Spleen (tissue), 11 donors: ENCODE data around the gene MAP1LC3B. TPM values are rescaled to one million over a fixed set of nuclear protein-coding genes. Genes with fewer than 3 reads are reported as not detected.
A peak's percentile ranks its signal among the peaks of the same experiment; 100 is the strongest.
"Not testable (repeated sequence)": the region's sequence is repeated elsewhere in the genome, so short reads cannot be mapped to it uniquely, and the experiment has no call there.

Experiments
- DNase-seq: peaks from one replicate; pipeline ENCODE4 v3.0.0-alpha.2; 2020
- H3K27ac ChIP-seq, 8 donors: fragments of 200-600 bp; sonication (generic) in 7 of 8; 1 replicate in 4 of 8; 2 replicates in 4 of 8; pipeline versions ENCODE4 v1.5.0 to v1.8.0; 2016 to 2021; ENCODE audit warnings: inconsistent platforms in 4 of 8, mild to moderate bottlenecking in 4 of 8, moderate library complexity in 1 of 8
- H3K27me3 ChIP-seq, 7 donors: fragments of 200-600 bp; sonication (generic) in 6 of 7; replicated peaks in 1 of 7; 1 replicate in 4 of 7; 2 replicates in 3 of 7; pipeline versions ENCODE4 v1.5.0 to v1.8.0; 2016 to 2021; ENCODE audit warnings: inconsistent platforms in 3 of 7, mild to moderate bottlenecking in 1 of 7
- H3K36me3 ChIP-seq, 6 donors: fragments of 200-600 bp; sonication (generic) in 5 of 6; 1 replicate in 4 of 6; 2 replicates in 2 of 6; pipeline versions ENCODE4 v1.5.0 to v1.8.0; 2016 to 2021; ENCODE audit warnings: inconsistent platforms in 2 of 6
- H3K4me1 ChIP-seq, 6 donors: fragments of 200-600 bp; sonication (generic) in 5 of 6; 1 replicate in 3 of 6; 2 replicates in 3 of 6; pipeline versions ENCODE4 v1.5.0 to v1.8.0; 2016 to 2021; ENCODE audit warnings: inconsistent platforms in 3 of 6
- H3K4me3 ChIP-seq, 8 donors: fragments of 200-600 bp; sonication (generic) in 7 of 8; 1 replicate in 4 of 8; 2 replicates in 4 of 8; pipeline versions ENCODE4 v1.5.0 to v1.8.0; 2016 to 2021; ENCODE audit warnings: inconsistent platforms in 4 of 8, mild to moderate bottlenecking in 4 of 8, moderate library complexity in 2 of 8
- H3K9me3 ChIP-seq, 8 donors: fragments of 200-600 bp; sonication (generic) in 7 of 8; 1 replicate in 4 of 8; 2 replicates in 4 of 8; pipeline versions ENCODE4 v1.5.0 to v1.8.0; 2016 to 2021; ENCODE audit warnings: inconsistent platforms in 4 of 8
- CTCF ChIP-seq, 11 experiments: fragments of 200-600 bp in 7 of 11; fragments of 450-650 bp in 4 of 11; sonication (generic) in 4 of 11; IDR thresholded peaks in 8 of 11; conservative IDR thresholded peaks in 3 of 11; 1 replicate in 7 of 11; 2 replicates in 4 of 11; pipeline versions ENCODE4 v1.4.0 to v1.8.0; 2016 to 2021; ENCODE audit warnings: antibody characterized with exemption in 11 of 11, inconsistent platforms in 4 of 11, mild to moderate bottlenecking in 1 of 11
- POLR2A ChIP-seq, 3 donors: fragments of 450-650 bp; IDR thresholded peaks; one replicate each; pipeline ENCODE4 v1.5.1; 2017; ENCODE audit warnings: antibody characterized with exemption in 3 of 3, mild to moderate bottlenecking in 1 of 3
- POLR2AphosphoS5 ChIP-seq, 3 donors: sonication (generic); formaldehyde crosslinking; IDR thresholded peaks; one replicate each; pipeline ENCODE4 v1.5.1; 2017; ENCODE audit warnings: antibody characterized with exemption in 3 of 3
- WGBS, 5 donors: extraction: QIAGEN DNeasy Blood & Tissue Kit in 3 of 5; methylation state at CpG; one replicate each; pipeline versions ENCODE4 v1.1.5 to v1.1.7; 2013 to 2018; 5-methylcytosine and 5-hydroxymethylcytosine counted together
- intact Hi-C: fragments of 100-400 bp; cut with DNase I; formaldehyde crosslinking; loops from one replicate; pipeline ENCODE4 v1.15.0; 2023; ENCODE audit warnings: low total_unique reads
- polyA plus RNA-seq, 3 donors: library from polyadenylated mRNA; stranded (reverse); fragments of 200-250 nt; gene quantifications; one replicate each; pipeline ENCODE4 v1.2.1, GENCODE V29; 2013
- total RNA-seq, 7 donors: library from RNA; depleted of rRNA in 3 of 7; stranded (reverse); fragments of >200 nt in 3 of 7; fragmentation: NEBNext Ultra II Directional in 4 of 7; extraction: Animal tissue kit (Norgen Biotek cat#: 25700) in 4 of 7; gene quantifications; one replicate each; pipeline versions ENCODE4 v1.1.0 to v1.2.1, GENCODE V29; 2016 to 2021
- donor health status: healthy with polysubstance abuse.
- donor health status: DM: no; HTN: no; CAD: no; lungs with moderate emphysema.
- donor health status: DM: no; HTN: no; CAD: no.
- donor health status: Bipolar disorder and iron deficiency.
- donor health status: healthy.
- donor health status: DM: no; HTN: no; CAD: no.
- donor health status: DM: yes; HTN: yes; CAD: no.

The MAP1LC3B gene
- total and polyA plus RNA-seq, 10 donors: 32.3 to 71.4 (median 54.9) TPM

DNA sequence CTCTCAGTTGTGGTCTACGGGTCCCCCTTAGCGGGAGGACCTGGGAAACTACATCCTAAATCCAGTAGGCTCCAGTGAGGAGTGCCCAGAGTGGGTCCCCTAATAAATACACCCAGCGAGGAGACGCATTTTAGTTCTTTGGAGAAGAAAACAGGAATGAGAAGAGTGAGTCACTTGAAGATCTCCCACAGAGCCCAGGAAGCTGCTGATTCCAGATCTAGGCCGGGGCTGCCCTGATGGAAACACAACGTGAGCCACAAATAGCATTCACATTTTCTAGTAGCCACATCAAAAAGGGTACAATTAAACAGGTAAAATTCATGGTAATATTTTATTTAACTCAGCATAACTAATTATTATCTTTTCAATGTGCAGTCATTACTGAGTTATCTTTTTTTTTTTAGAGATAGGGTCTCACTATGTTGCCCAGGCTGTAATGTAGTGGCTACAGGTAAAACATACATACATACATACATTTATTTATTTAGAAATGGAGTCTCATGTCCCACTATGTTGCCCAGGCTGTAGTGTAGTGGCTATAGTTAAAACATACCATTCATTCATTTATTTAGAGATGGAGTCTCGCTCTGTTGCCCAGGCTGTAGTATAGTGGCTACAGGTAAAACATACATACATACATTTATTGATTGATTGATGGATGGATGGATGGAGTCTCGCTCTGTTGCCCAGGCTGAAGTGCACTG, 30.1 kb upstream of the MAP1LC3B start:
- no peak for TF ChIP-seq POLR2AphosphoS5 (IDR thresholded peaks at IDR 0.05)
- TF ChIP-seq POLR2A (IDR thresholded peaks at IDR 0.05): no peak
- no peak for TF ChIP-seq CTCF (IDR thresholded peaks at IDR 0.05 in 8 of 11, conservative IDR thresholded peaks at IDR 0.05 in 3 of 11)
- Histone ChIP-seq H3K27me3 (no peaks in the 10 kb centered on the region), H3K36me3 (peaks cover 0 to 91% (median 34%) of the 10 kb centered on the region in 6 donors), H3K4me1 (peaks cover 0 to 12% (median 9%) of the 10 kb centered on the region in 6 donors), H3K4me3 (no peak overlapping the region), H3K9me3 (no peaks in the 10 kb centered on the region), H3K27ac (no peak overlapping the region)
- DNase-seq: no peak
- intact Hi-C loops: no loop called here
- WGBS, 5 donors: 95 to 99% (median 97%) methylated on average over 8 of the region's 8 CpGs

DNA sequence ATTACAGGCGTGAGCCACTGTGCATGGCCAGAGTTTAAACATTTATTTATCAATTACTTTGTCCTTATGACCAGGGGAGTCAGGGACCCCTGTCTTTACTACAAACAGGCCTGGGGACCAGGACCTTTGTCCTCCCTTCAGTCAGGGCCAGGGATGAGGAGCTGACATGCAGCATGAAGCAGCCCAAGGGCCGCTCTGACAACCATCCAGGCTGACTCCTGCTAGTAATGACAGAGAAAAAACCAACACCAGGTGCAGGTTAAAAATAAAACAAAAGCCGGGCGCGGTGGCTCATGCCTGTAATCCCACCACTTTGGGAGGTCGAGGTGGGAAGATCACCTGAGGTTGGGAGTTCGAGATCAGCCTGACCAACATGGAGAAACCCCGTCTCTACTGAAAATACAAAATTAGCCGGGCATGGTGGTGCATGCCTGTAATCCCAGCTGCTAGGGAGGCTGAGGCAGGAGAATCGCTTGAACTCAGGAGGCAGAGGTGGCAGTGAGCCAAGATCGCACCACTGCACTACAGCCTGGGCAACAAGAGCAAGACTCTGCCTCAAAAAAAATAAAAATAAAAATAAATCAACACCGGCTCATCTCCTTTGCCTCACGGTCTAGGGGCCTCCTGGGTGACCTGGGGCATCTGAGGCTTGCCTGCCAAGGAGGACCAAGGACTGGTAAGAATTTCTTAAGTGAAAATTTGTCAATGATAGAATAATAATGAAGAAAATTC, 29.1 kb upstream of the MAP1LC3B start:
- 95 to 98% (median 96%) methylated on average over 13 of the region's 13 CpGs for WGBS, 5 donors
- H3K27ac ChIP-seq, intact Hi-C loops: not testable (repeated sequence)

GRCh38 chr16:87363771-87364455, 28.2 kb upstream of the MAP1LC3B start:
- TF ChIP-seq POLR2A (IDR thresholded peaks at IDR 0.05) (no peak), POLR2AphosphoS5 (IDR thresholded peaks at IDR 0.05) (peak in 1 of 3 donors; percentile 6)
- Histone ChIP-seq H3K36me3 (peaks cover 0 to 77% (median 20%) of the 10 kb centered on the region in 6 donors), H3K9me3 (no peaks in the 10 kb centered on the region), H3K4me1 (peaks cover 0 to 29% (median 22%) of the 10 kb centered on the region in 6 donors), H3K4me3 (peak overlapping the region in 1 of 8 donors; percentile 5), H3K27ac (peak overlapping the region in 1 of 8 donors; percentile 14), H3K27me3 (no peaks in the 10 kb centered on the region)
- WGBS, 5 donors: 74 to 83% (median 79%) methylated on average over 16 to 17 of the region's 17 CpGs
- intact Hi-C loops: no loop called here
- DNase-seq: no peak

More for the DNA sequence above, 29.1 kb upstream of the MAP1LC3B start:
- H3K4me1 ChIP-seq: peaks cover 0 to 20% (median 13%) of the 10 kb centered on the region in 6 donors
- H3K36me3 ChIP-seq: peaks cover 0 to 86% (median 29%) of the 10 kb centered on the region in 6 donors
- not testable (repeated sequence) for DNase-seq, H3K9me3 ChIP-seq, H3K4me3 ChIP-seq, H3K27me3 ChIP-seq

GRCh38 chr16:87365021-87365713, 27.0 kb upstream of the MAP1LC3B start:
- no peak for TF ChIP-seq CTCF (IDR thresholded peaks at IDR 0.05 in 8 of 11, conservative IDR thresholded peaks at IDR 0.05 in 3 of 11)
- TF ChIP-seq POLR2AphosphoS5 (IDR thresholded peaks at IDR 0.05): no peak
- no peak for TF ChIP-seq POLR2A (IDR thresholded peaks at IDR 0.05)
- peaks cover 0 to 65% (median 9%) of the 10 kb centered on the region in 6 donors for H3K36me3 ChIP-seq
- H3K4me3 ChIP-seq: no peak overlapping the region
- H3K27me3 ChIP-seq: no peaks in the 10 kb centered on the region
- H3K9me3 ChIP-seq: no peaks in the 10 kb centered on the region
- WGBS, 5 donors: 91 to 94% (median 93%) methylated on average over 13 of the region's 13 CpGs
- H3K27ac ChIP-seq: no peak overlapping the region
- intact Hi-C loops: no loop called here
- H3K4me1 ChIP-seq: peaks cover 0 to 41% (median 34%) of the 10 kb centered on the region in 6 donors
- DNase-seq: peak; percentile 54
